ENCODE results near the gene MAP7. TPM values are rescaled to one million over a fixed set of nuclear protein-coding genes. Genes with fewer than 3 reads are reported as not detected.

Gene MAP7
- total RNA-seq, 1 donor from 2014 or later, result 101 TPM

DNA sequence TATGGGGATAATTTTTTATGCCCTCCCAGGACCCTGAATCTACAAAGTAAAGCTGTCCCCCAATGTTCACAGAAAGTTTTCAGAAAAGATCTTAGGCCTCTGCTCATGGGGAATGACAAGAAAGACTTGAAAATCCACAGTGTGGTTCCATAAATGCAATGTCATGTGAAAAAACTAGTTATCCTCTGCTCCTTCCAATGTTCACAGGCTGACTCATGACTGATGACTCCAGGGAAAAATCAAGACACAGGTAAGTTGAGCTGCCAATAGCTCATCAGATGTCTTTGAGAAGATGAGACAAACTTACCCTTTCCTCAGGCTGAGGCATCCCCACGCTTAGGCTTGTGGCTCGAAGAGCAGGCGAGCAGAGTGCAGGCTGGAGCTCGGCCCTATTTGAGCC lies 245.8 kb downstream of the MAP7 start:
- no peak for DNase-seq (ENCODE audit: low spot score, unreplicated experiment)
- Mint-ChIP-seq H3K4me1 (ENCODE audit: low read depth) (peaks cover 3% of the 10 kb centered on the region), H3K27ac (no peak overlapping the region), H3K27me3 (no peaks in the 10 kb centered on the region), H3K9me3 (ENCODE audit: low read depth) (peaks cover 3% of the 10 kb centered on the region), H3K4me3 (ENCODE audit: low read depth) (no peak overlapping the region), H3K36me3 (ENCODE audit: insufficient read depth) (no peaks in the 10 kb centered on the region)
- TF ChIP-seq, protein P1, sequence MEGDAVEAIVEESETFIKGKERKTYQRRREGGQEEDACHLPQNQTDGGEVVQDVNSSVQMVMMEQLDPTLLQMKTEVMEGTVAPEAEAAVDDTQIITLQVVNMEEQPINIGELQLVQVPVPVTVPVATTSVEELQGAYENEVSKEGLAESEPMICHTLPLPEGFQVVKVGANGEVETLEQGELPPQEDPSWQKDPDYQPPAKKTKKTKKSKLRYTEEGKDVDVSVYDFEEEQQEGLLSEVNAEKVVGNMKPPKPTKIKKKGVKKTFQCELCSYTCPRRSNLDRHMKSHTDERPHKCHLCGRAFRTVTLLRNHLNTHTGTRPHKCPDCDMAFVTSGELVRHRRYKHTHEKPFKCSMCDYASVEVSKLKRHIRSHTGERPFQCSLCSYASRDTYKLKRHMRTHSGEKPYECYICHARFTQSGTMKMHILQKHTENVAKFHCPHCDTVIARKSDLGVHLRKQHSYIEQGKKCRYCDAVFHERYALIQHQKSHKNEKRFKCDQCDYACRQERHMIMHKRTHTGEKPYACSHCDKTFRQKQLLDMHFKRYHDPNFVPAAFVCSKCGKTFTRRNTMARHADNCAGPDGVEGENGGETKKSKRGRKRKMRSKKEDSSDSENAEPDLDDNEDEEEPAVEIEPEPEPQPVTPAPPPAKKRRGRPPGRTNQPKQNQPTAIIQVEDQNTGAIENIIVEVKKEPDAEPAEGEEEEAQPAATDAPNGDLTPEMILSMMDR (IDR thresholded peaks at IDR 0.05; ENCODE audit: unreplicated experiment), result no peak

DNA sequence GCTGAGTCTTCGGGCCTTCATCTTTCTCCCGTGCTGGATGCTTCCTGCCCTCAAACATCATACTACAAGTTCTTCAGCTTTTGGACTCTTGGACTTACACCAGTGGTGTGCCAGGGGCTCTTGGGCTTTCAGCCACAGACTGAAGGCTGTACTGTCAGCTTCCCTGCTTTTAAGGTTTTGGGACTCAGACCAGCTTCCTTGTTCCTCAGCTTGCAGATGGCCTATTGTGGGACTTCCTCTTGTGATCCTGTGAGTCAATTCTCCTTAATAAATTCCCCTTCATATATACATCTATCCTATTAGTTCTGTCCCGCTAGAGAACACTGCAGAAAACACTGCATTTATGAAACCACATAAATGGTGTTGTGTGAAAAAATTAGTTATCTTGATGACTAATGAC lies 246.7 kb downstream of the MAP7 start:
- Mint-ChIP-seq H3K4me1 (ENCODE audit: low read depth) (peaks cover 3% of the 10 kb centered on the region), H3K27ac (no peak overlapping the region), H3K36me3 (ENCODE audit: insufficient read depth) (no peaks in the 10 kb centered on the region), H3K9me3 (ENCODE audit: low read depth) (peaks cover 3% of the 10 kb centered on the region), H3K27me3 (no peaks in the 10 kb centered on the region), H3K4me3 (ENCODE audit: low read depth) (no peak overlapping the region)
- DNase-seq (ENCODE audit: low spot score, unreplicated experiment), result no peak
- TF ChIP-seq, protein P1 (IDR thresholded peaks at IDR 0.05; ENCODE audit: unreplicated experiment), result no peak

DNA sequence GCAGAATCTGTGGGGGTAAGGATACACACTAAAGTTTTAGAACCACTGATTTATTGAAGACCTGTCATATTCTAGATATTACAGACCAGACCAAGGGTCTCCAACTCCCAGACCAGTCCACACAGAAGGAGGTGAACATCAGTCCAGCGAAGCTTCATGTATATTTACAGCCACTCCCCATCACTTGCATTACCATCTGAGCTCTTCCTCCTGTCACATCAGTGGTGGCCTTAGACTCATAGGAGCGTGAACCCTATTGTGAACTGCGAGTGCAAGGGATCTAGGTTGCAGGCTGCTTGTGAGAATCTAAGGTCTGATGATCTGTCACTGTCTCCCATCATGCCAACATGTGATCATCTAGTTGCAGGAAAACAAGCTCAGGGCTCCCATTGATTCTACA lies 255.6 kb downstream of the MAP7 start:
- Mint-ChIP-seq H3K36me3 (ENCODE audit: insufficient read depth) (no peaks in the 10 kb centered on the region), H3K4me1 (ENCODE audit: low read depth) (peaks cover 10% of the 10 kb centered on the region), H3K27me3 (no peaks in the 10 kb centered on the region), H3K9me3 (ENCODE audit: low read depth) (no peaks in the 10 kb centered on the region), H3K4me3 (ENCODE audit: low read depth) (no peak overlapping the region), H3K27ac (no peak overlapping the region)
- DNase-seq (ENCODE audit: low spot score, unreplicated experiment), result no peak
- TF ChIP-seq, protein P1 (IDR thresholded peaks at IDR 0.05; ENCODE audit: unreplicated experiment), result no peak

Other genes starting within 250 kb of the MAP7 start
- gene MAP3K5, start 242.1 kb upstream of the MAP7 start, total RNA-seq, result 0.91 and 1.1 TPM in 2 replicates